KOPT-K1 (cell line): ENCODE data around the gene PPIC.
"Not testable (repeated sequence)": the region's sequence is repeated elsewhere in the genome, so short reads cannot be mapped to it uniquely, and the experiment has no call there.

Source experiments
- H3K27ac ChIP-seq: fragments of 200-600 bp; sonication (generic); 2 replicates; pipeline ENCODE4 v1.5.1; 2016; ENCODE audit warnings: antibody characterized with exemption, mild to moderate bottlenecking, low read depth, low read length; ENCODE audit not compliant: poor library complexity, severe bottlenecking
- H3K36me3 ChIP-seq: fragments of 200-600 bp; sonication (generic); 2 replicates; pipeline ENCODE4 v1.5.1; 2017; ENCODE audit warnings: antibody characterized with exemption, mild to moderate bottlenecking, low read length, moderate library complexity; ENCODE audit not compliant: insufficient read depth
- H3K9me3 ChIP-seq: fragments of 200-600 bp; sonication (generic); 2 replicates; pipeline ENCODE4 v1.5.1; 2017; ENCODE audit warnings: antibody characterized with exemption, low read length, mild to moderate bottlenecking; ENCODE audit not compliant: insufficient read depth, poor library complexity, severe bottlenecking

PPIC gene

GRCh38 chr5:122985006-122985700 is 51.4 kb downstream of the PPIC start:
- H3K27ac ChIP-seq: no peak overlapping the region
- no peaks in the 10 kb centered on the region for H3K36me3 ChIP-seq
- H3K9me3 ChIP-seq: no peaks in the 10 kb centered on the region

GRCh38 chr5:122984425-122984824 is 52.1 kb downstream of the PPIC start:
- H3K36me3 ChIP-seq: no peaks in the 10 kb centered on the region
- no peak overlapping the region for H3K27ac ChIP-seq
- H3K9me3 ChIP-seq: no peaks in the 10 kb centered on the region

- Histone ChIP-seq H3K9me3 (no peaks in the 10 kb centered on the region), H3K27ac (no peak overlapping the region), H3K36me3 (no peaks in the 10 kb centered on the region)
Observed at GRCh38 chr5:122982376-122982775, 54.1 kb downstream of the PPIC start.

DNA sequence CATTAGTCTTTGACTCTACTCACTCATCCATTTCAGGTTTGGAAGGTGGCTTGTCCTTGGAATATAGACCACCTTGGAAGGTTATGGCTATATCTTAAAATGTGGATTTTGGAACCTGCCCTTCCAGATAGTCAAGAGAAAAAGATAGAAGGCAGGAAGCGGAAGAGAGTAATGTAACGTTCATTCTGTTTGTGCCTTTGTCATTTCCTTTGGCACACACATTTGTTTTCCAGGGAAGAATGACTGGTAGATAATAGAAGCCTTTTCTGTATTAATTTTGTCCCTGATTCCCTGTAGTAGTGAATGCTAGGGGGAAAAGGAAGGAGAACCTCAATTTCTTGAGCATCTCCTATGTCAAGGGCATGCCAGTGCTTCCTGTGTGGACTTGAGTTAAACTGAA is 54.7 kb downstream of the PPIC start:
- Histone ChIP-seq H3K27ac (no peak overlapping the region), H3K36me3 (no peaks in the 10 kb centered on the region), H3K9me3 (no peaks in the 10 kb centered on the region)

DNA sequence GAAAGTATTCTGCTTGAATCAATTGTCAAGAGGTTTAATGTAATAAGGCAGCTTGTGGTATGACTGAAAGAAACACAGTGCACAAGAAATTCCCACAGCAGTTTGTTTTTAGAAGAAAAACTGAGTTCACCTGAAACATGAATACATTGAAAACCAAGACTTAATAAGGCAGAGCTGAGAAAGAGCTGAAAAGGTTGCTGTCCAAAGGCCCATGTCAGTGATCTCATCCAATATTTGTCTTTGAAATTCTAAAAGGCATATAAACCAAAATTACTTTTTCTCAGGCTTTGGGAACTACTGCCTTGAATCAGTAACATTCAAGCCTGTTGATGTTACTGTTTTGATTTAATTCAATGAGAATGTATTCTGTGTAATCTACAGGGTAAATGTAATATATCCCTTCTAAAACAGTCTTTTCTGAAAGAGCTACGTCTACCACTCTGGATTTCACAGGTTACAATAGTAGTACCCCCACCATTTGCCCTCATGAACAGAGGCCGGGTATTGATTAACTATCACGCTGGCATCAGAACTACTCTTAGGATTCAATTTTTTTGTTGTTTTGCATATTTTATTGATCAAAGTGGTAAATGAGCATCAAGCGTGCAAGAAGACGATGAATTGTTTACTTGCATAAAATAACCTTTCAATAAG is 57.8 kb downstream of the PPIC start:
- Histone ChIP-seq H3K36me3 (no peaks in the 10 kb centered on the region), H3K27ac (no peak overlapping the region), H3K9me3 (no peaks in the 10 kb centered on the region)

DNA sequence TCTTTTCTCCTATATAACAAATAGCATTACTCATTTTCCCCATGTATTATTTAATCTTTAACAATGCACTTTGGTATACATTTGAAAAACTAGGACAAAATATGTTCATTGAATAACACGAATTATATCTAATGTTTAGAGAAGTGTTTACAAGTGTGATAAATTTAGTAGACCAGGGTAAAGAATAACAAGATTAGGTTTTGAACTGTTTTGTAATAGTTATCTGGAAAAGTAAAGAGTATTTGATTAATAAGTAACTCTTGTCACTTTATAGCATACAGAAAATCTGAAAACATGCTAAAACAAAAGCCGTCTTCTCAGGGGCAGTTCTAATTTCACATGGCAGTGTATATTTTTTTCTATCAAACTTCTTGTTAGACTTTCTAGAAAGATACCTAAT is 58.5 kb downstream of the PPIC start:
- no peaks in the 10 kb centered on the region for H3K36me3 ChIP-seq
- H3K27ac ChIP-seq: no peak overlapping the region
- no peaks in the 10 kb centered on the region for H3K9me3 ChIP-seq

GRCh38 chr5:122977319-122977718 is 59.2 kb downstream of the PPIC start:
- Histone ChIP-seq H3K9me3 (no peaks in the 10 kb centered on the region), H3K27ac (no peak overlapping the region), H3K36me3 (no peaks in the 10 kb centered on the region)

DNA sequence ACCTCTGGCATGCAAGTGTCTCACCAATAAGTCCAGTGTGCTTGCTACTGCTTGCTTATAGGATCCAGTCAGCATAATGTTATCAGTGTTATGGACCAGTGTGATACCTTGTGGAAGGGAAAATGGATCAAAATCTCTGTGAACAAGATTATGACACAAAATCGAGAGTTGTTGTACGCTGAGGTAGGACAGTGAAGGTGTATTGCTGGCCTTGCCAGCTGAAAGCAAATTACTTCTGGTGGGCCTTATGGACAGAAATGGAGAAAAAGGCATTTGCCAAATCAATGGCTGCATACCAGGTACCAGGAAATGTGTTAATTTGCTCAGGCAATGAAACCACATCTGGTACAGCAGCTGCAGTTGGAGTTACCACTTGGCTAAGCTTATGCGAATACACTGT is 62.3 kb downstream of the PPIC start:
- H3K36me3 ChIP-seq, H3K27ac ChIP-seq, H3K9me3 ChIP-seq: not testable (repeated sequence)

- H3K36me3 ChIP-seq, H3K9me3 ChIP-seq: not testable (repeated sequence)
Observed at GRCh38 chr5:122973759-122974158, 62.8 kb downstream of the PPIC start.

More at GRCh38 chr5:122973759-122974158, 62.8 kb downstream of the PPIC start:
- H3K27ac ChIP-seq: not testable (repeated sequence)
